ENCODE results near the gene C5AR2. TPM values are rescaled to one million over a fixed set of nuclear protein-coding genes. Genes with fewer than 3 reads are reported as not detected.
A peak's percentile ranks its signal among the peaks of the same experiment; 100 is the strongest.

Gene C5AR2
- total RNA-seq = 1 to 10 TPM; 1.8 to 2.8 TPM
- polyA plus RNA-seq = 1 to 10 TPM in 1 of 2 donors, under 1 TPM in 1; 0.61 to 1.8 TPM

GRCh38 chr19:47331931-47332547 lies at the start of gene C5AR2:
C5AR2 (plus strand) TSS chr19:47332175; CDS start chr19:47340800, 8,625 bp downstream.
- Histone ChIP-seq H3K9me3 (ENCODE audit: control insufficient read depth in 4 of 4, low read length in 3 of 4) (no peaks in the 10 kb centered on the region), H3K27ac (ENCODE audit: low read depth in 1 of 2, low read length in 2 of 2) (peak within 1 kb of the TSS; percentile 7 to 46), H3K36me3 (ENCODE audit: control insufficient read depth in 4 of 4, insufficient read depth in 3 of 4, low read depth in 1 of 4, low read length in 3 of 4) (no peaks in the 10 kb centered on the region), H3K4me1 (ENCODE audit: control insufficient read depth in 4 of 4, insufficient read depth in 4 of 4, low read length in 3 of 4) (no peaks in the 10 kb centered on the region), H3K27me3 (ENCODE audit: control insufficient read depth in 4 of 4, insufficient read depth in 4 of 4, low read length in 3 of 4) (no peaks in the 10 kb centered on the region), H3K4me3 (ENCODE audit: low read depth in 1 of 3, low read length in 3 of 3) (no peak within 1 kb of the TSS), H3K9ac (ENCODE audit: low read depth in 1 of 2, low read length in 2 of 2) (no peak within 1 kb of the TSS)
- DNase-seq (ENCODE audit: low spot score) = no peak
- no peak for TF ChIP-seq YY1 (IDR thresholded peaks at IDR 0.05)
- WGBS = 62% methylated on average over 18 of the region's 18 CpGs

DNA sequence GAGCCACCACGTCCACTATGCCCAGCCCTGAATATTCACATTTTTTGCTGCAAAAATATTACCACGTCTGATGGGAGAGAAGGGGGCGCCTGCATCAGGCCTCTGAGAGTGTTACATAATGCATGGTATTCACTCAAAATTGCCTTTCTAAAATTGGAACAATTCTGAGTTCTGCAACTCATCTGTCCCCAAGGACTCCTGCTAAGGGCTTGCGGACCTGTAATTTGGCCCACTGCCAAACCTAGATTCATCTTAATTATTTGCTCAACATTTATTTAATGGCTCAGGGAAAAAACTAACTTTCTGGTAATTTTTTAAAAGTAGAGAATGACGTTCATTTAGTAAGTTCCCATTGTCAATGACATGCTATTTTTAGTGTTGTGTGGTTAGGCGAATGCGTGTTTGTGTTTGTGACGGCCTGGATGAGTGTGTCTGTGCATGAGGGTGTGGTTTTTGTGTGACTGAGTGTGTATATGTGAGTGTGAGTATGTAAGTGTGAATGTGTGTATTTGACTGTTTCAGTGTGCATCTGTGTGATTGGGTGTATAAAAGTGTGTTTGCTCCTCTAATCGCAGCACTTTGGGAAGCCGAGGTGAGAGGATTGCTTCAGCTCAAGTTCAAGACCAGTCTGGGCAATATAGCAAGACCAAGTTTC lies 48.4 kb upstream of the C5AR2 start:
- no peak for TF ChIP-seq FOXA2 (IDR thresholded peaks at IDR 0.05)
- TF ChIP-seq SP1 (IDR thresholded peaks at IDR 0.05) = no peak
- no peak for TF ChIP-seq YY1 (IDR thresholded peaks at IDR 0.05)
- TF ChIP-seq, protein P1, sequence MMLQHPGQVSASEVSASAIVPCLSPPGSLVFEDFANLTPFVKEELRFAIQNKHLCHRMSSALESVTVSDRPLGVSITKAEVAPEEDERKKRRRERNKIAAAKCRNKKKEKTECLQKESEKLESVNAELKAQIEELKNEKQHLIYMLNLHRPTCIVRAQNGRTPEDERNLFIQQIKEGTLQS (IDR thresholded peaks at IDR 0.05) = no peak
- TF ChIP-seq, protein P2, sequence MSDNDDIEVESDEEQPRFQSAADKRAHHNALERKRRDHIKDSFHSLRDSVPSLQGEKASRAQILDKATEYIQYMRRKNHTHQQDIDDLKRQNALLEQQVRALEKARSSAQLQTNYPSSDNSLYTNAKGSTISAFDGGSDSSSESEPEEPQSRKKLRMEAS (IDR thresholded peaks at IDR 0.05) = no peak
- TF ChIP-seq HNF4G (IDR thresholded peaks at IDR 0.05) = no peak
- no peak for TF ChIP-seq RXRA (IDR thresholded peaks at IDR 0.05)
- no peak for TF ChIP-seq JUND (IDR thresholded peaks at IDR 0.05)
- WGBS = 78% methylated on average over 10 of the region's 10 CpGs
- H3K4me3 ChIP-seq (ENCODE audit: low read depth in 1 of 3, low read length in 3 of 3) = no peak overlapping the region
- H3K9ac ChIP-seq (ENCODE audit: low read depth in 1 of 2, low read length in 2 of 2) = no peak overlapping the region
- no peaks in the 10 kb centered on the region for H3K9me3 ChIP-seq (ENCODE audit: control insufficient read depth in 4 of 4, low read length in 3 of 4)
- no peak overlapping the region for H3K27ac ChIP-seq (ENCODE audit: low read depth in 1 of 2, low read length in 2 of 2)
- H3K36me3 ChIP-seq (ENCODE audit: control insufficient read depth in 4 of 4, insufficient read depth in 3 of 4, low read depth in 1 of 4, low read length in 3 of 4) = no peaks in the 10 kb centered on the region
- no peak for DNase-seq (ENCODE audit: low spot score)
- H3K27me3 ChIP-seq (ENCODE audit: control insufficient read depth in 4 of 4, insufficient read depth in 4 of 4, low read length in 3 of 4) = no peaks in the 10 kb centered on the region
- H3K4me1 ChIP-seq (ENCODE audit: control insufficient read depth in 4 of 4, insufficient read depth in 4 of 4, low read length in 3 of 4) = no peaks in the 10 kb centered on the region

- peaks cover 0 to 5% (median 1%) of the 10 kb centered on the region in 4 donors for H3K4me1 ChIP-seq (ENCODE audit: control insufficient read depth in 4 of 4, insufficient read depth in 4 of 4, low read length in 3 of 4)
- whole genome bisulfite sequencing = 27% methylated on average over 9 of the region's 9 CpGs
- DNase-seq (ENCODE audit: low spot score) = no peak
- peak; percentile 96 for TF ChIP-seq CTCF (IDR thresholded peaks at IDR 0.05; ENCODE audit: low read depth, low read length, missing input control)
- TF ChIP-seq, protein P3, sequence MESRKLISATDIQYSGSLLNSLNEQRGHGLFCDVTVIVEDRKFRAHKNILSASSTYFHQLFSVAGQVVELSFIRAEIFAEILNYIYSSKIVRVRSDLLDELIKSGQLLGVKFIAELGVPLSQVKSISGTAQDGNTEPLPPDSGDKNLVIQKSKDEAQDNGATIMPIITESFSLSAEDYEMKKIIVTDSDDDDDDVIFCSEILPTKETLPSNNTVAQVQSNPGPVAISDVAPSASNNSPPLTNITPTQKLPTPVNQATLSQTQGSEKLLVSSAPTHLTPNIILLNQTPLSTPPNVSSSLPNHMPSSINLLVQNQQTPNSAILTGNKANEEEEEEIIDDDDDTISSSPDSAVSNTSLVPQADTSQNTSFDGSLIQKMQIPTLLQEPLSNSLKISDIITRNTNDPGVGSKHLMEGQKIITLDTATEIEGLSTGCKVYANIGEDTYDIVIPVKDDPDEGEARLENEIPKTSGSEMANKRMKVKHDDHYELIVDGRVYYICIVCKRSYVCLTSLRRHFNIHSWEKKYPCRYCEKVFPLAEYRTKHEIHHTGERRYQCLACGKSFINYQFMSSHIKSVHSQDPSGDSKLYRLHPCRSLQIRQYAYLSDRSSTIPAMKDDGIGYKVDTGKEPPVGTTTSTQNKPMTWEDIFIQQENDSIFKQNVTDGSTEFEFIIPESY (IDR thresholded peaks at IDR 0.05) = no peak
- peak; percentile 78 to 80 for TF ChIP-seq RAD21 (IDR thresholded peaks at IDR 0.05)
- H3K4me3 ChIP-seq (ENCODE audit: low read depth in 1 of 3, low read length in 3 of 3) = no peak overlapping the region
- H3K36me3 ChIP-seq (ENCODE audit: control insufficient read depth in 4 of 4, insufficient read depth in 3 of 4, low read depth in 1 of 4, low read length in 3 of 4) = no peaks in the 10 kb centered on the region
- H3K27ac ChIP-seq (ENCODE audit: low read depth in 1 of 2, low read length in 2 of 2) = no peak overlapping the region
- H3K9ac ChIP-seq (ENCODE audit: low read depth in 1 of 2, low read length in 2 of 2) = no peak overlapping the region
- H3K9me3 ChIP-seq (ENCODE audit: control insufficient read depth in 4 of 4, low read length in 3 of 4) = no peaks in the 10 kb centered on the region
- H3K27me3 ChIP-seq (ENCODE audit: control insufficient read depth in 4 of 4, insufficient read depth in 4 of 4, low read length in 3 of 4) = no peaks in the 10 kb centered on the region
Observed at GRCh38 chr19:47284324-47284899, 47.6 kb upstream of the C5AR2 start.

Data from liver (tissue), 9 donors.